ENCODE data around the gene SBF1.

The SBF1 gene

DNA sequence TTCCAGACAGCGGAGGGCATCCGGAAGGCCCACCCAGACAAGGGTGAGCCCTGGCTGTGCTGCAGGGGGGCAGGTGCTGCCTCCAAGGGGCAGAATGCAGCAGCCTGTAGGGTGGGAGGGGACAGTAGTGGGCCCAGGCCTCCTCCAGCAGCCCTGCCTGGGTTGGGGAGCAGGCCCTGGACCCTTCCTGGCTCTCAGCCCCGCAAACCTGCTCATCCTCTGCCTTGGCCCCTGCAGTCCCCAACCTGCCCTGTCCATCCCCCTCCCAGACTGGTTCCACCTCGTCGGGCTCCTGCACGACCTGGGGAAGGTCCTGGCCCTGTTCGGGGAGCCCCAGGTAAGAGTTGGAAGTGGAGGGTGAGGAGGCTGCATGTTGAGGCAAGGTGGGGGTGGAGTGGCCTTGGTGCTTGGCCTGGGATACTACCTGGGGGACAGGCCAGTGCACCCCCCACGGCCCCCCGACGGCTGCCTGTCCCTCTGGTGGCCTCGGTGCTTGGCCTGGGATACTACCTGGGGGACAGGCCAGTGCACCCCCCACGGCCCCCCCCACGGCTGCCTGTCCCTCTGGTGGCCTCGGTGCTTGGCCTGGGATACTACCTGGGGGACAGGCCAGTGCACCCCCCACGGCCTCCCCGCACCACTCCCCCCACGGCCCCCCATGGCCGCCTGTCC is 13.3 kb upstream of the SBF1 start:
- Histone ChIP-seq H3K4me3 (ENCODE audit: insufficient read length, low read depth) (no peak overlapping the region), H3K9me3 (ENCODE audit: insufficient read depth, low read length) (no peaks in the 10 kb centered on the region), H3K4me1 (ENCODE audit: insufficient read depth, insufficient read length) (peaks cover 4% of the 10 kb centered on the region), H3K9ac (ENCODE audit: insufficient read length, low read depth) (no peak overlapping the region), H3K27me3 (ENCODE audit: insufficient read depth, insufficient read length) (no peaks in the 10 kb centered on the region), H3K36me3 (ENCODE audit: insufficient read depth, insufficient read length, low read length) (peaks cover 3% of the 10 kb centered on the region)
- TF ChIP-seq SUZ12 (IDR thresholded peaks at IDR 0.05; ENCODE audit: extremely low read depth, insufficient read depth, insufficient read length), result no peak
- DNase-seq (ENCODE audit: low read depth, low spot score), result no peak

DNA sequence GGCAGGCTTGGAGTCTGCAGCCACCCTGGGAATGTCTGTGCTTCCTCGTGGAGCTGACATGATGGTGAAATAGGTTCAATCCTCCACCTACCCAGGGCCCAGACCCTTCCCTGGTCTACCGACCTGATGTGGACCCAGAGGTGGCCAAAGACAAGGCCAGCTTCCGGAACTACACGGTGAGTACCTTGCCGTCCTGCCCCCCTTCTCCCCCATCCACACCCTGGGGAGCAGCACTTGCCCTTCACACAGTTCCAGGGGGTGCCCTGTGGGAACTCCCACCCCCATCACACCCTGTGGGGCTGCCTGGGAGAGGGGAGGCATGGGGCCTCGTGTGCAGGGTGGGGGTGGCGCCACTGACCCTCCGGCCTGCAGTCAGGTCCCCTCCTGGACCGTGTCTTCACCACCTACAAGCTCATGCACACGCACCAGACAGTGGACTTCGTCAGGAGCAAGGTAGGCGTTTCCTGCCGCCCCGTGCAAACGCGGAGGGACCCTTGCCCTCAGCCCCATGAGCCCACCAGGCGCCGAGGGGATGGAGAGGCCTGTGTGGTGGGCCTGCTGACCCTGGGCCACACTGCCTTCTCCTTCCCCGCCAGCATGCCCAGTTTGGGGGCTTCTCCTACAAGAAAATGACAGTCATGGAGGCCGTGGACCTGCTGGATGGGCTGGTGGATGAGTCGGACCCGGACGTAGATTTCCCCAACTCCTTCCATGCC is 12.6 kb upstream of the SBF1 start:
- Histone ChIP-seq H3K4me3 (ENCODE audit: insufficient read length, low read depth) (no peak overlapping the region), H3K4me1 (ENCODE audit: insufficient read depth, insufficient read length) (peaks cover 4% of the 10 kb centered on the region), H3K27me3 (ENCODE audit: insufficient read depth, insufficient read length) (no peaks in the 10 kb centered on the region), H3K9me3 (ENCODE audit: insufficient read depth, low read length) (no peaks in the 10 kb centered on the region), H3K36me3 (ENCODE audit: insufficient read depth, insufficient read length, low read length) (peaks cover 3% of the 10 kb centered on the region), H3K9ac (ENCODE audit: insufficient read length, low read depth) (no peak overlapping the region)
- no peak for DNase-seq (ENCODE audit: low read depth, low spot score)
- TF ChIP-seq YY1 (IDR thresholded peaks at IDR 0.05; ENCODE audit: insufficient read depth, insufficient read length) (no peak), ZNF274 (IDR thresholded peaks at IDR 0.05; ENCODE audit: low read depth, low read length) (no peak), SUZ12 (IDR thresholded peaks at IDR 0.05; ENCODE audit: extremely low read depth, insufficient read depth, insufficient read length) (no peak)

DNA sequence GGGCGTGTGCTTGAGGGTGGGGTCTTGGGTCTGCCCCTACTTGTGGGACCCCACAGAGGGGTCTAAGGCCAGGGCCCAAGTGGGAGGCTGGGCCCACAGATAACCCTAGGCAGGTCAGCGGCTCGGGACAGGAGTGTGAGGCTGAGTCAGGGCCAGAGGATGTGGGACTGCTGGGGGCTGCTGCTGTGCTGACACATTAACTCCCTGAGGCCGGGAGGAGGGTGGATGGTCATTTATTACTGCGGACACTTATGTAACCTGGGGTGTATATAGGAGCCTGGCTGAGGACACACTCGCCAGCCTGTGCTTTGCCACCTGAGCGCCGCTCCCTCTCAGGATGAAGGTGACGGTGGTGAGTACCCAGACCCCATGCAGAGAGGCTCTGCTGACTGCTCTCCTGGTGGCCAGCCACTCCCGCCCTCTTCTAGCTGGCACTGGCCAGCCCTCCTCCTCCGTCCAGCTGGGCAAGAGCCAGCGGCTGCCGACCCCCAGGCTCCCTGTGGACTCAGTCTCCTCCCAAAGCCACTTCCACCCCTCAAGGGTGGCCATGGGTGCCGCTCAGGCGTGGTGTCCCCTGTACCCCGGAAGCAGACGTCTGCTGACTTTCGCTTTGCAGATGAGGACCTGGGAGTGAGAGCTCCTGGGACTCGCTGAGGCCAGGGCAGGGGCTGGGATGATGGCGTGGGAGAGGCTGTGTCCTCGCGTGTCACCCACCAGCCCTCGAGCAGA is 11.9 kb upstream of the SBF1 start, which contains the start of gene MIOX:
Gene MIOX (plus strand): TSS at position 299 of the 729 bp plus-strand sequence. CDS start 39 bp downstream, at position 338.
- TF ChIP-seq YY1 (IDR thresholded peaks at IDR 0.05; ENCODE audit: insufficient read depth, insufficient read length) (no peak), ZNF274 (IDR thresholded peaks at IDR 0.05; ENCODE audit: low read depth, low read length) (no peak), SUZ12 (IDR thresholded peaks at IDR 0.05; ENCODE audit: extremely low read depth, insufficient read depth, insufficient read length) (no peak)
- Histone ChIP-seq H3K4me3 (ENCODE audit: insufficient read length, low read depth) (no peak within 1 kb of the TSS), H3K27me3 (ENCODE audit: insufficient read depth, insufficient read length) (peaks cover 2% of the 10 kb centered on the region), H3K36me3 (ENCODE audit: insufficient read depth, insufficient read length, low read length) (peaks cover 3% of the 10 kb centered on the region), H3K9ac (ENCODE audit: insufficient read length, low read depth) (no peak within 1 kb of the TSS), H3K9me3 (ENCODE audit: insufficient read depth, low read length) (no peaks in the 10 kb centered on the region), H3K4me1 (ENCODE audit: insufficient read depth, insufficient read length) (peaks cover 6% of the 10 kb centered on the region)
- DNase-seq (ENCODE audit: low read depth, low spot score), result no peak

DNA sequence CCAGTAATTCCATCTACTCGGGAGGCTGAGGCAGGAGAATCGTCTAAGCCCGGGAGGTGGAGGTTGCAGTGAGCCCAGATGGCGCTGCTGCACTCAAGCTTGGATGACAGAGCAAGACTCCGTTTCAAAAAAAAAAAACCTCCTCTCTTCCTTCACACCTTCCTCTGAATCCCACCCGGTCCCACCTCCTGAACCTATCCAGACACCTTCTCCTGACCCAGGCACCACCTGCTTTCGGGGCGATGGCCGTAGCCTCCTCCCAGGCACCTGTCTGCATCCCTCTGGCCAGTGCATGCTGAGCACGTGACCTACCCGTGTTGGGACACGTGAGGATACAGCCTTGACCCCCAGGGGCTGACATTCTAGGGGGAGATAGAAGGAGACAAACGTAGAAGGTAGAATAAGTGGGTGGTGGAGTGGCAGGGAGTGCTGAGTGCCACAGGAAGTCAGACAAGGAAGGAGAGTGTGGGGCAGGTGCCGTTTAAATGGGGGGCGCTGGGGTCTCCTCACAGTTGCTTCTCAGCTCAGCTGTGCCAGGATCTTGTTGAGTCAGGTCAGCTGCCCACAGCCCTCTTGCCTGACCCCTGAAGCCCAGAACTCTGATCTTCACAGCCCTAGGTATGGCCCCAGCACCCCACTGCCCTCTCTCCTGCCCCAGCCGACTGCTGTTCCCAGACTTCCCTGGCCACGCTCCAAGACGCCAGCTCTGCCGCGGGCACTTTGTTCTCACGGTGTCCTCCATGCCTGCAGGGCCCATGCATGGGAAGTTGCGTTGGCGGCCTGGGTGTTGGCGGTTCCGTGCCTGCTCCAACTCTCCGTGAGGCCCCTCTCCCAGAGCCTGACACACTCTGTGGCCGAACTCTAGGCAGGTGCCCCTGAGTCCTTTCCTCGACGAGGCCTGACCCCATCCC is 10.6 kb upstream of the SBF1 start:
- Histone ChIP-seq H3K4me1 (ENCODE audit: insufficient read depth, insufficient read length) (peaks cover 6% of the 10 kb centered on the region), H3K9ac (ENCODE audit: insufficient read length, low read depth) (no peak overlapping the region), H3K9me3 (ENCODE audit: insufficient read depth, low read length) (no peaks in the 10 kb centered on the region), H3K27me3 (ENCODE audit: insufficient read depth, insufficient read length) (peaks cover 12% of the 10 kb centered on the region), H3K36me3 (ENCODE audit: insufficient read depth, insufficient read length, low read length) (peaks cover 3% of the 10 kb centered on the region), H3K4me3 (ENCODE audit: insufficient read length, low read depth) (no peak overlapping the region)
- DNase-seq (ENCODE audit: low read depth, low spot score), result no peak
- no peak for TF ChIP-seq SUZ12 (IDR thresholded peaks at IDR 0.05; ENCODE audit: extremely low read depth, insufficient read depth, insufficient read length)
- TF ChIP-seq ZNF274 (IDR thresholded peaks at IDR 0.05; ENCODE audit: low read depth, low read length), result no peak
- no peak for TF ChIP-seq YY1 (IDR thresholded peaks at IDR 0.05; ENCODE audit: insufficient read depth, insufficient read length)

DNA sequence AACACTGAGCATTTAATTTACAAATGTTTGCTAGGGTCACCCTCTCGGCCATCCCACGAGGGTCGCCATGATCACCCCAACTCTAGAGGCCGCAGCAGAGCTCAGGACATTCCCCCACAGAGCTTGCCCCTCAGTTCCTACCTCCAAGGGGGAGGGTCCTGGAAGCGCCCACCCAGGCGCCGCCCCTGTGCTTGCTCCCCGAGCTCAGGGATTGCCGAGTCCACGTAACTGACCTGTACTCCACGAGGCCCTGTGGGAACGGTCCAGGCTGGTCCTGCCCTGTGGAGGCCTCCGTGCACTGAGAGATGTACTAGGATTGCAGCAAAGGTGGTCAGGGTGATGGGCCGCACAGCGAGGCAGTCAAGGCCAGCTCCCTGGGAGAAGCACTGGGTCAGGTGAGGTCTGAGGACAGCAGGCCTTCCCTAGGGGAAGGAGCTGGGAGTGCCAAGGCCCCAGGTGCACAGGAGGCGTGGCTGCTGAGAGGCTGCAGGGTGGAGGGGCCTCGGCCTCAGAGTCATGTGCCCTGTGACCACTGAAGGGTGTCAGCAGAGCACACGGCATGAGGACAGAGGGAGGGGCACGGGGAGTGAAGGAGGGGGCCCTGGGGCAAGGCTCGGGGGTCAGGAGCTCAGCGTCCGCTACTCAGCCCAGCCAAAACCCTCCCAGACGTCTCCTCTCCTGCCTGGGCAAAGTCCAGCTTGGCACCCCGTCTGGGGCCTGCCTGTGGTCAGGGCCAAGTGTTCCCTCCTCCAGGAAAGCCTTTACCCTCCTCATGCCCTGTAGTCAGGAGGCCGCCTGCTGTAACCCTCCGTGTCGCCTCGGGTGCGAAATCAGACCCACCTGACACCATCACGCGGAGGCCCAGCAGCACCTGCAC is 9.4 kb upstream of the SBF1 start:
- TF ChIP-seq SUZ12 (IDR thresholded peaks at IDR 0.05; ENCODE audit: extremely low read depth, insufficient read depth, insufficient read length) (no peak), ZNF274 (IDR thresholded peaks at IDR 0.05; ENCODE audit: low read depth, low read length) (no peak), YY1 (IDR thresholded peaks at IDR 0.05; ENCODE audit: insufficient read depth, insufficient read length) (no peak)
- peaks cover 3% of the 10 kb centered on the region for H3K36me3 ChIP-seq (ENCODE audit: insufficient read depth, insufficient read length, low read length)
- H3K4me1 ChIP-seq (ENCODE audit: insufficient read depth, insufficient read length), result peaks cover 6% of the 10 kb centered on the region
- H3K9ac ChIP-seq (ENCODE audit: insufficient read length, low read depth), result no peak overlapping the region
- no peak overlapping the region for H3K4me3 ChIP-seq (ENCODE audit: insufficient read length, low read depth)
- no peaks in the 10 kb centered on the region for H3K9me3 ChIP-seq (ENCODE audit: insufficient read depth, low read length)
- peaks cover 21% of the 10 kb centered on the region for H3K27me3 ChIP-seq (ENCODE audit: insufficient read depth, insufficient read length)
- DNase-seq (ENCODE audit: low read depth, low spot score), result no peak

DNA sequence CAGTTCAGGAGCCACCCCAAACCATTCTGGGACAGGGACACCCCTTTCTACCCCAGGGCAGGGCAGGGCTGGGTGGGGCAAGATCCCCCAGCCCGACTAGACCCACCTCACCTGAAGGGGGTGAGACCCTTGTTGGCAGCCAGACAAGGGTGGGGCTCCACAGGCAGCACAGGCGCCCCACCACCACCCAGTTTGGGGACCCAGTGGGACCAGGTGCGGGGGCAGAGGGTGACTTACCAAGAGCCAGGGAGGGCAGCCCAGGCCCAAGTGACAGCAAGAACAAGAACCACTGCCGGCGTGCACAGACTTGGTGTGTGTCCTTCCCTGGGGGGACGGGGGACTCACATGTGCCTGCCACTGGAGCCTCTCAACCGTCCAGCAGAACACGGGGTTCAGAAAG is 8.7 kb upstream of the SBF1 start:
- TF ChIP-seq ZNF274 (IDR thresholded peaks at IDR 0.05; ENCODE audit: low read depth, low read length) (no peak), SUZ12 (IDR thresholded peaks at IDR 0.05; ENCODE audit: extremely low read depth, insufficient read depth, insufficient read length) (no peak), YY1 (IDR thresholded peaks at IDR 0.05; ENCODE audit: insufficient read depth, insufficient read length) (no peak)
- H3K27me3 ChIP-seq (ENCODE audit: insufficient read depth, insufficient read length), result peaks cover 21% of the 10 kb centered on the region
- no peak for DNase-seq (ENCODE audit: low read depth, low spot score)
- H3K9me3 ChIP-seq (ENCODE audit: insufficient read depth, low read length), result no peaks in the 10 kb centered on the region
- H3K4me1 ChIP-seq (ENCODE audit: insufficient read depth, insufficient read length), result peaks cover 9% of the 10 kb centered on the region
- peaks cover 3% of the 10 kb centered on the region for H3K36me3 ChIP-seq (ENCODE audit: insufficient read depth, insufficient read length, low read length)
- H3K9ac ChIP-seq (ENCODE audit: insufficient read length, low read depth), result no peak overlapping the region
- no peak overlapping the region for H3K4me3 ChIP-seq (ENCODE audit: insufficient read length, low read depth)
